ENCODE measurements around the gene IL1RAP.

Gene IL1RAP

DNA sequence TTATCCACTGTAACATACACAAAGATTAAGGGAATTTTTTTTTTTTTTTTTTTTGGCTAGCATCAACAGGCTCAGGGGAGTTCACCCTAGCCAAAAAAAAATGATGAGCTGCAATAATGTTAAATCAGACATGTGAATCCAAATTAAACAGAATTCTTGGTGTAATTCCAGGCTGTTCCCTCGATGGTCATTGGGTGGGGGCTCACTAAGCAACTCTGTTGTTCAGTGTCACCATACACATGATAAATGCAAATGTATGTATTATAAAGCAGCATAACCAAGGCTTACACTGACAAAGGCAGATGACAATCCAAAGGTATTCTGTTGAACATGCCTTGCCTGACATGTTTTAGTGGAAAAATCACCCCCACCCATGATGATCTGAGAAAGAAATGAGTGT lies 29.0 kb downstream of the IL1RAP start:
- no peak for DNase-seq (ENCODE audit: low read depth, low spot score)

DNA sequence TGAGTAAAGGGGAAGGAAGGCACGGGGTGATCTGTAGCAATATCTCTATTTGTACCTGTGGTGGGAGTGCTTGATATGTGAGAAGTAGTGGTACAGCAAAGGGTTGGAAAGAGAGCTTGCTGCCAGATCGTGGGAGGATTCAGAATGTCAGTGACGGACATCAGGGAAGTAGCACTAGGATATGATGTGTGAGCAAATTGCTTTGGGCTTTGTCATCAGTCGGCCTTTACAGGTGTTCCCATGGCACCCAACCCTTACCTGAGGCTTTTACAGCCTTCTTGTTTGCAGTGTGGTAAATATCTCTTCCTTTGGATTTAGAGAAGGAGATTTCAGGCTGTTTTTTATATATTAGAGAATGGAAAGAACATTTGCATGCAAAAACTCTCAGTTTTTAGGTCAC lies 29.8 kb downstream of the IL1RAP start:
- no peak for DNase-seq (ENCODE audit: low read depth, low spot score)

DNA sequence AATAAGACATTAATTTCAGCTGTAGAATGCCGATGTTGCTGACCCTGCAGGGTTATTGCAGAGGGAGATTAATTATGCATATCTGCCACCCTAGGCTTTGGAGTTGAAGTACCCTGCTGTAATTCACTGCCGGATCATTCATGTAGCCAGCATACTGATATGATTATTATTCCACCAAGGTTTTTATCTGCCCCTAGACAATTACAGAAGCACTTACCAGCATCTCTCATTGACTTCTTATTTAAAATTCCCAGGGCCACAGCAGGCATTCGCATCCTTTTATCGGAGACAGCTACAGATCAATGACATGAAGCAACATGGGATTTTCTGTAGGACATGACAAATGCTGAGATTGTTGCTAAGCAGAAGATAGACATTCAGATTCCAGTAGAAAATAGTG lies 31.3 kb downstream of the IL1RAP start:
- DNase-seq (ENCODE audit: low read depth, low spot score), result no peak

DNA sequence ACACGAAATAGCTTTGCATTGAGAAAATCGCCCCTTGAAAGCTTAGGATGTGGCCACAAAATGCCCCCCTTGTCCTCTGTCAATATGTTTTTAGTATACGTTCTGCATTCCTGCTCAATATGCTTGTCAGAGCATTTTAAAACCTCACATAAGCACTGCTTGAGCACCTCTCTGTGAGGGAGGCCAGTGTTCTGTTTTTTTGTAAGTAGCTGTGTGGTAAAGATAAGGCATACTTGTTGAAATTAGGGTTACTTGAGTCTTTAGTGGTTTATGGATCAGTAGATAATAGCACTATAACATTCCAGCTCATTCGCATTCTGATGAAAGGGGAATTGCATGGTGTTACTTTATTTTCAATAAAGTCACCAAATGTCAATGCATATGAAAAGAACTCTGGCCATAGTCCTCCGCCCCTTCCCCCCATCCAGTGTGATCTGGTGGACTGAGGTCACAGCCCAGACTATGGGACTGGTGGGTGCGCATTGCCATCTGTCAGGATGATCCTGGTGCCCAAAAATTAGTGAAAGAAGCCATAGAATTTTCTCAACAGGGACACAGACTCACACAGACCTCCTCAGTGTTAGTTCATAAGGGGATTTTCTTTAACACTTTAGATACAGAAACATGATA lies 33.1 kb downstream of the IL1RAP start:
- DNase-seq (ENCODE audit: low read depth, low spot score), result no peak

DNA sequence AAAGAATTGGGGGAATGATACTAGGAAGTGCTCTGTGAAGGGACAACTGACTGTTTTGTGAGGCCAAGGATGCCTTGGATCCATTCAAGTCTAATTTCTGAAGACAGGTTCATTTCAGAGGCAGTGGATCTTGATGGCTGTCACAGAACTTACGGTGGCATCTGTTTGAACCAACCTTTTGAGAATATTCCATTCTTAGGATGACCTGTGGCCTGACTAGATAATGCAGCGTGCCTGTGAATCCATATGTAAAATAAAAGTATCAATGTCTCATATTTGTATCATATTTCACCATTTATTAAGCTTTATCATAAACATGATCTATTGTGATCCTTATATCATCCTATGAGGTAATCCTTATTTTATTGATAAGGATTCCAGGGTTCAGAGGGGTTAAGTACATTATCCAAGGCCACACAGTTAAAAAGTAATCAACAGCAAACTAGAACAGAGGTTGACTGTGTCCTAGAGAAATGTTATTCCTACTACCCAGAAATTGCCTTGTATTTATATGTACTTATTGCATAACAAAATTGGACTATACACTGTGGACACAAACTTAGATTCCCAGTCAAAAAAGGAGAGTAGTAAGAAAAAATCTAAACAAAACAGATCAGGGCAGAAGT lies 34.3 kb downstream of the IL1RAP start:
- DNase-seq (ENCODE audit: low read depth, low spot score), result no peak

DNA sequence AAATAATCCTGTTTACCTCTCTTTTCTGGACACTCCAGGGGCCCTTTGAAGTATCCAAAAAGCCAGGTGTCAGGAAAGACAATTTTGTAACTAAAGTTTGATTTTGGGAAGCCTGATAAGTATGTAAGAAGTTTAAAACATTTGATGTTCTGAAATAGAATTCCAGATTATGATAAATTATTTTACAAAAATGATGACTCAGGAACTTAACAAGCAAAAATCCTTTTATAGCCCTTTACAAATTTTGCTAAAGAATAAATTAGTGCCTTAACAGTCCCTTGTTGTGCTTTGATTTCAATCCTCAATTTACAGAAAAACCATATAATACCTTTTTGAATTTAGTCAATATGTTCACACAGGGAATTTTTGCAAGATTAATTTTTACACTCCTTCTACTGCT lies 38.1 kb downstream of the IL1RAP start:
- no peak for DNase-seq (ENCODE audit: low read depth, low spot score)

DNA sequence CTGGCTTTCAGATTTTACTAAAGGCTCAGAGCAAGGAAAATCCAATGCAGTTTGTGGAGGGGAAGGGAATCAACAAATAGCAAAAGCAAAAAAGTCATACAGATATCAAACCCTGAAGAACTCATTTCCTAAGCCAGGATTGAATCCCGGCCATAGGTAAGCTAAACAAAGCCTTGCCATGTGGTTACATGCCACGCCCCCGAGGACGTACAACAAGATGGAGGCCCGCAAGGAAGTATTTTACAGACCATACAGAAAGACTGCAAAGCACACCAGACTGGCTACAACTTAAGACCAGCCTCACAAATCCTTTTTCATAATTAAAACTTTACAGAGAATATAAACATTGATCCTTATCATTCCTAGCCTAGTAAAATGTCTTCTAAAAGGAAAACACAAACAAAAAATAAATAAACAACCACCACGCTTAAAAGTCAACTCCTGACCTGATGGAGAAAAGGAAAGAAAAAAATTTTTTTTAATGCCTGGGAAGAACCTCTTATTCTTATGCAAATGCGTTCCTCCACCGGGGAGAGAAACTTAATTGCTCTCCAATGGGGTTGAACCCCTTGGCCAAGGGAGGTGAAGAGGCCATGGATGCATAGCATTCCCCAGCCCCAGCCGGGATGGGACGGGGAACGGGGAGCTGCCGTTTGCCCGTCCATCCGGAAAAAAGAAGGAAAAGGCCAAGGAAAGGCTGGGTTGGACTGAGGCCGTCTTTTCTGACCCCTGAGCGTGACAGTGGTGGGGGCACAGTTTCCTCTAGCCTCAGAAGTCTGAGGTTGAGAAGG lies 39.3 kb downstream of the IL1RAP start:
- DNase-seq (ENCODE audit: low read depth, low spot score), result no peak

DNA sequence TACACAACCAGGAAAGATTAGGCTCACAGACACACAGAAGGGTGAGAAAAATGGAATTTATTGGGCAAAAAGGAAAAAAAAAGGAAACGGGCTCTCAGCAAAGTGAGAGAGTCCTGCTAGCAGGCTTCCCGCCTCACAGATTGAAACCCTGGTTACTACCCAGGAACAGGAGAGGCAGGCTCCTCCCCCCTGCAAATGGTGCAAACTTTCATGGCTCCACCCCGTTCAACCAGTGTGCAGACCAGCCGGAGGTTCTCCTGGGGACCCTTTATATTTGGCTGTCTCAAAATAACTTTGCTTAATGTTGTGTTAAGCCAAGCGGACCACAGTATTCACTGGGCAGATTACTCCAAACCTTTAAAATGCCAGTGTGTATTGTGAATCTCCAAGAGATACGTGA lies 40.3 kb downstream of the IL1RAP start:
- no peak for DNase-seq (ENCODE audit: low read depth, low spot score)

DNA sequence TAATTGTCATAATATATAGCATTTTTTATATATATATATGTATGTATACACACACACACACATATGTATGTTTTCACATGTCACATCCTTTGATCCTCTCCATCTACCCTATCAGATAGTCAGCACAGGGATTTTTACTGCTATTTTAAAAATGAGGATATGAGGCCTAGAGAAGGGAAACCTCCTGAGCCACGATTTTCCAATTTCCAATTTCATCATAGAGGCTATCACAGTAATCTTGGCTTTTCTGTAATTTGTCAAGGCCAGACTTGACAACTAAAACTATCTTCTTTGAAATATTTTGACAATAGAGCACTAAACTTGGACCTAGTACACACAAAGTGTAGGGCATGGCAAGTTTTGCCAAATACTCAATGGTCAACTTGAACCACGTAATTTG lies 42.5 kb downstream of the IL1RAP start:
- no peak for DNase-seq (ENCODE audit: low read depth, low spot score)

DNA sequence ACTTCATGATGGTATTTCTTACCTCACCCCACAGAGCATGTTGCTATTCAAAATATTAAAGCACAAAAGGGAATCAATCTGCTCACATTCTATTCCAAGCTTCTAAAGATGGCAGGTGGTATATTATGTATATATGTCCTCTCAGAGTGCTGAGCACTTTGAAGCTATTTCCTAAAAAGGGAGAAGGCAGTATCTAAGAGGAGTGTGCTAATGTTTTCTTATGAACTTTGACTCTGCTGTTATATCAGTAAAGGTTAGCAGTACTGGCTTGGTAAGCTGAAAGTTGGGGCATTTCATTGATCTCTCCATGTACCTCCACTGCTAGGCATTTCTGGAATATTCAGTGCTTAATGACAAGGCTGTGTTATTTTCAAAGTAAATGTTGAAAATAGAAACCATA lies 43.4 kb downstream of the IL1RAP start:
- DNase-seq (ENCODE audit: low read depth, low spot score), result no peak

DNA sequence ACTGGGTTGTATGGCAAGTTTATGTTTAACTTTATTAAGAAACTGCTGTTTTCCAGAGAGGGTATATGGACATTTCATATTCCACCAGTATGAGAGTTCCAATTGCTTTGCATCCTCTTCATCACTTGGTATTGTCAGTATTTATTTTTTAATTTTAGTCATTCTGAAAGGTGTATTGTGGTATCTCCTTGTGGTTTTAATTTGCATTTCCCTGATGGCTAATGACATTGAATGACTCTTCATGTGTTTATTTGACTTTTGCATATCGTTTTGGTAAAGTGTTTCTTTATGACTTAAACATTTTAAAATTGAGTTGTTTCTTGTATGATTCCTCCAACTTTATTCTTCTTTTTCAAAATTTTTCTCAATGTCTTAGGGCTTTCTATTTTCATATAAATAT lies 44.4 kb downstream of the IL1RAP start:
- DNase-seq (ENCODE audit: low read depth, low spot score), result no peak

DNA sequence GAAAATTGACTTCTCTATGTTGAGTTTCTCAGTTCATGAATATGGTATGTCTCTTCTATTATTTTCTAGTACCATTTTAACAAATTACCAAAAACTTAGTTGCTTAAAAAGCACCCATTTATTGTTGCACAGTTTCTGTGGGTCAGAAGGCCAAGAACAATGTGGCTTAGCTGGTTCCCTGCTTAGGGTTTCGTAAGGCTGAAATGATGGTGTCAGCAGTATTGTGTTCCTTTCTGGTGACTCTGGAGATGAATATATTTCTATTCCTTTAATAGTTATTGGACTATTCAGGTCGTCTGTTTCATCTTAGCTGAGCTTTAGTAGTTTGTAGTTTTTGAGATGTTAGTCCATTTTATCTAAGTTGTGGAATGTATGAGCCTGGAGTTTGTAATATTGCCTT lies 44.9 kb downstream of the IL1RAP start:
- no peak for DNase-seq (ENCODE audit: low read depth, low spot score)

DNA sequence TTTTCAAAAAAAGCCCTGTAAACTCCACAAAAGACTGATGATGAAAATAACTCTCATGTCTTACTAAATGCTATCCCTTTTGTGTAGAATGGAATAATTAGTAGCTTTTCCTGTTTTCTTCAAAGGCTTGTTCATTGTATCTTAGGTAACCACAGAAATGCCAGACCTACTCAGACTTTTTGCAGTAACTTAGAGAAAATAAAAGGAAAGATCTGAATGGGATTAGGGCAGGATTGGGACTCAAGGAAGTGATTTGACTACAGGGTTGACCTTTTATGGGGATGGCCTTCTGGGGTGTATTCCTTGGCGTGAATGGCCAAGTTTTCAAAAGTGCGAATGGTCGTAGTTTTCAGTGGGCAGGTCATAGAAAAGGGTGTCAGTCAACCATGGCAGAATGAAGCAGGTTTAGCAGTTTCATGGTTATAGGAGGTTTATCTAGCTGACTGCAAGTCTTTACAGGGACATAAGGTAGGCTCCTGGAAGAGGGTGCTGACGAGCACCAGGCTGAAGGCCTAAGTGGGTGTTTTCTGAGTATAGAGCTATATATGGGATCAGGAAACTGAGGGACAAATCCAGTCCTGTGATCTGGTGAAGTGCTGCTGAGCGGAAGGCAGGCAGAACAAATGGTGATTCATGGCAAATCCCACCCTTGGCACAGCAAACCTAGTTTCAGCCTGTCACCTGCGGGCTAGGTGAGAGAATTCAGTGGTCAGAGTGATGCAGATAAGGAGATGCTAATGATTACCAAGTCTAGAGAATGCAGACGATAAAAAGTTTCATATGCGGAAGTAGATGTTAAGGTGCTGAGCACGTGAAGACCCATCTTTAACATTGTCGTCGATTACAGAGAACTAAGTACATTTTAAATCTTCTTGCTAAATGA lies 46.4 kb downstream of the IL1RAP start:
- no peak for DNase-seq (ENCODE audit: low read depth, low spot score)

DNA sequence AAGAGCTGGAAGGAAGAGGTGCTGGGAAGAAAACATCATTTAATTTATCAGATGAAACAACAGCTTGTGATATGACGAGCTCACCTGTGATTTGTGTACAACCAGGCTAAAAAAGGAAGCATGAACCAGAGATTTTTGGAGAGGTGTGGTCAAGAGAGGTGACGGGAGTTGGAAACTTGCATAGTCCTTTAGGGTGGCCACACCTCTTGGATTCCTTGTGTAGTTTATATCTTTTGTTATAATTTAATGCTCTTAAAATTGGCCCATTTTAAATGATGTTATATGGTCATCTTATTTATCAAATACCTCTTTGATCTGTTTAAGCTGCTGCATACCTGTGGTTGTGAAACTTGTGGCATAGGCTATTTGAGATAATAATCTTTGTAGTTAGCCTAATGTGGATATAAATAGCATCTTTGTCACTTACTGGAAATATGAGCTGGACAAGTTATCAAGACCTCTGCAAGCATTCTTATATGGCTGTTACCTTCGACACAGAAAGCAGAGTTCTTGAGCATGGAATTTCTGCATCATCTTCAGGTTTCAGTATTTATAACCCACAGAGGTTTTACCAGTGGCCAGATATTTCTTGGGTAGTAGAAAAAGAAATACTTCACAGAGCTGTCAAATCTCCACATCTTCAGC lies 49.1 kb downstream of the IL1RAP start:
- no peak for DNase-seq (ENCODE audit: low read depth, low spot score)

DNA sequence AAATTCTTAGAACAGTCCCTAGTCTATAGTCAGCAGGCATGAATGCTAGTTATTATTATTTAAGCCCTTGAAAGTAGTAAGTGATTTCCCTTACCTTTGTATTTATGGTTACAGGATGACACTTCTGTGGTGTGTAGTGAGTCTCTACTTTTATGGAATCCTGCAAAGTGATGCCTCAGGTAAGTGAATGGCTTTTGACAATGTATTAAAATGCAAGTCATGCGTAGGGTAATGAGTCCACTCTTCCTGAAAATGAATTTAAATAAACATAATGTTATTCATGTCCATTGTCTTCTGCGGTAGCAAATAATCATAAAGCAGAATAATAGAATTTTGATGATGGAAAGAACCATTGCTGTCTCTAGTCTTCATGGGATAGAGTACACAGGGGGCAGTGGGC lies 50.3 kb downstream of the IL1RAP start:
- no peak for DNase-seq (ENCODE audit: low read depth, low spot score)

DNA sequence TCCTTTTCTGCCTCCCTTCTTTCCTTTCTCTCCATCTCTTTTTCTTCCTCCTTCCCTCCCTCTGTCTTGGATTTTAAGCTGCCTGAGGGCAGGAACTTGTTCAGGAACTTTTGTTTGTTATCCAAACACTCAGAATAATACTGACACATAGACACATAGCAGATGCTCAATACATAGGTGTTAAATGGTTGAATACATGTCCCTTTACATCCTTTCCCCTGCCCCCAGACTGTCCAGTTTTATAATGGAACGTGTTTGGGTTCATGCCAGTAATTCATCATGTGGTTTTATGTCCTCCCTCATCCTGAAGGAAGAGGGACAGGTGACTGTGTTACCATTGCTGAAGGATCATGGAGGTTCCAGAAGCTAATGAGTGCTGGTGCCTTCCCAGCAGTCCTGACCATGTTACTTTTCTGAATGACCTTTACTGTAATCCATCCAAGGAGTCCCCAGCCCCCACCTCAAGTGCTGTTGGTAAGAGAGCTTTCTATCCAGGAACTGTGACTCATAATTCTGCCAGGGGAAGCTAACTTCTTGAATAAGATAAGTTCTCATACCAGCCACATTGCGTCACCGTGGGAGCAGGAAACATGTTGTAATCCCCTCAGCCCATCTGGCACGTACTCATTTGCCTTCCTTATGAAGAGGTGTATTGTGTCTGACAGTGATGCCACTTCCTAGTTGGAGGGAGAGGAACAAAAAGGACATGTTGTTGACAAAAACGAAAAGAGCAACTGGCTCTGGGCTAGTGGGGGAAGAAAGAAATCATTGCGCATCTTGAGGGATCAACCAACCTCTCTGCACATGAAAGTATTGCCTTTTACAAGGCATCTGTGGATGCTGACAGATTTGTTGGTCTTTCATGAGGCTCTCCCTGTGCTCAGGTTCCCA lies 52.4 kb downstream of the IL1RAP start:
- DNase-seq (ENCODE audit: low read depth, low spot score), result peak; percentile 4

DNA sequence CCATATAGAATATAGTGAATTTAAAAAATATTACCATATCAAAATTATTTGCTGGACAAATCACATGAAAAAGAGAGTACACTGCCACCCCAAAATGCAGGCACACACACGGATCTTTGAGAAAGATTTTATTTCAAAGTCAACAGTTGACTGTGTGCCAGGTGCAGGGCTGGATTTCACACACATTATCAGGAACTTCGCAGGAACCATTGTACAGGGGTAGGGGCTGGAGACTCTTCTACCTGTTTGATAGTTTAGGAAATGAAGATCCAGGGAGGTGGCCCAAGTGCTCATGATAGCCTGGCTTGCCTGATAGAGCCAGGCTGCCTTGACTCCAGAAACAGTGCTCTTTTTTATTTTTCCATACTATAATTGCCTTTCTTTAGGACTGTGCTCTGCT lies 54.2 kb downstream of the IL1RAP start:
- no peak for DNase-seq (ENCODE audit: low read depth, low spot score)

DNA sequence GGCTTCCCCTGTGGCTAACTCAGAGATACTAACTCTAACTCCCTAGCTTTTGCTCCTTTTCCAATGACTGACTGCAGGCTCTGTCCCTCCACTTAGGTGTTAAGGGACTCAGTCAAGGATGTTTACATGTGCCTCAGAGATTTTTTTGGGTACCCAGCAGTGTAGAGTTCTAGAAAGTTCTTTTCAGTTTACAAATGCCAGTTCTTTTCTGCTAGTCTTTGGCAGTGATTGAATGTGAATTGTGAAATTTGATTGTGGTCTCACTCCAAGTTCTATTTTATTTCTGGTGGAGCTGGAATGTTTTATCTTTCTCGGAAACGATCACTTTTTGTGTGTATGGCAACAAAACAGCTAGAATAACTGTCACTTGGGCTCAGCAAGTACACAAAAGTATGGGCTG lies 60.6 kb downstream of the IL1RAP start:
- DNase-seq (ENCODE audit: low read depth, low spot score), result no peak

DNA sequence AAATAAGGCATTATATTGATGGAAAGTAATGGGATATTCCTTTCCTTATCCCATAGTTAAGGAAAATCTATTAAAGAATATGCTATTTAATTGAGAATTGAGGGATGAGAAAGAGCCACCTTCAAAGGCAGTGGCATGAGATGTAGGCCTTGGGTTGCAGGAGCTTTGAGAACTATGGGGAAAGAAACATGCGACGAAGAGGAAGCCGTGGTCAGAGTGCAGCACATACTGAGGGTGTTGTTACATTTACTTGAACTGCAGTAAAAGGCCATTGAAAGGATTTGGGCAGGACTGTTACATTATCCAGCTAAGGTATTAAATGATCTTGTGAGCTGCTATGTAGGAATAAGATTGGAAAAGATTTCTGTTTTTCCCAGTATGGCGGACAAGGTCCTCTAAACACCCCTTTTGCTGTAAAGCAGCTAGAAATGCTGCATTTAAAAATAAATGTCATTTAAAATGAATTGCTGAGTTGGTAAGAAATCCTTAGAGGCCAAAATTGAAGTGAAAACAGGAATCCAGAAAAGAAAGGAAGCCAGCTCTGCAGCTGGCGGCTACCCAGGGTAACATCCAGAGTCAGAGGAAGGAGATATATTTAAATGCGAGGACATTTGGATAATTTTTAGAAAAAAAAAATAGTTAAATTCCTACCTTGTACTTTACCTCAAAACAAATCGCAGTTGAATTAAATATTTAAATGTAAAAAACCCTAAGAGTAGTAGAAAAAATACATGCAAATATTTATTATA lies 61.7 kb downstream of the IL1RAP start:
- no peak for DNase-seq (ENCODE audit: low read depth, low spot score)

DNA sequence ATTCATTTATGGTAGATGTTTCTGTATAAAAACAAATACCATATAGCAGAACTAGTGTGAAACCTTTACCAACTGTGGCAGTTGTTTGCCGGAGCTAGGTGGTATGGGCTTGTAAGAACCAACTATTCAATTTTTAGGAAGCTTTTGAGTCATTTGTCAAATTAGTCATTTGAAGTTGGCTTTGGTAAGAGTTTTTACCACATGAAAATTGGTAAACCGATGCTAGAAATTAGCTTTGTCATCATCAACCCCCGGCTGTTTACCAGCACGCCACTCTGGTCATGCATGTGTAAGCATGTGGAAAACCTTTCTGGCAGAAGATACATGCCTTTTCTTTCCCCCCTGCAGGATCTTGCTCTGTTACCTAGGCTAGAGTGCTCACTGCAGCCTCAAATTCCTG lies 63.3 kb downstream of the IL1RAP start:
- DNase-seq (ENCODE audit: low read depth, low spot score), result no peak

Data from activated naive CD8-positive, alpha-beta T cell treated with anti-CD3 and anti-CD28 coated beads, Interleukin-2, amount 50 U/mL, for 16 hours (primary cell).